Keratinocyte (primary cell): Measurements from ENCODE around the gene ENDOU. TPM values are rescaled to one million over a fixed set of nuclear protein-coding genes. Genes with fewer than 3 reads are reported as not detected.

ENCODE experiments used
- DNase-seq: peaks from one replicate; pipeline ENCODE4 v3.0.0-alpha.2; 2011; ENCODE audit warnings: low read depth, missing footprints, low spot score
- FAIRE-seq: peaks from 2 replicates; lab custom pipeline; 2011; peaks lifted over from hg19 to GRCh38; lab: Jason Lieb, UNC
- H2AFZ ChIP-seq: 2 replicates; pipeline ENCODE4 v1.6.0; 2012; ENCODE audit warnings: low read length, control low read depth, inconsistent platforms; ENCODE audit not compliant: control insufficient read depth
- H3K27ac ChIP-seq: 2 replicates; pipeline ENCODE4 v1.5.1; 2011; ENCODE audit warnings: low read length; ENCODE audit not compliant: control insufficient read depth, insufficient read depth
- H3K27me3 ChIP-seq: 3 replicates; pipeline ENCODE4 v1.6.0; 2011; ENCODE audit warnings: low read length; ENCODE audit not compliant: control insufficient read depth, insufficient read depth; ENCODE audit errors: extremely low read depth
- H3K36me3 ChIP-seq, 2 experiments: 2 replicates in 1 of 2; 3 replicates in 1 of 2; pipeline ENCODE4 v1.5.1; 2011; ENCODE audit warnings: low read length in 2 of 2, mild to moderate bottlenecking in 1 of 2; ENCODE audit not compliant: control insufficient read depth in 2 of 2, insufficient read depth in 2 of 2; ENCODE audit errors: extremely low read depth in 1 of 2
- H3K4me1 ChIP-seq: 3 replicates; pipeline ENCODE4 v1.5.1; 2011; ENCODE audit warnings: low read length; ENCODE audit not compliant: control insufficient read depth, insufficient read depth; ENCODE audit errors: extremely low read depth
- H3K4me2 ChIP-seq: 3 replicates; pipeline ENCODE4 v1.6.0; 2011; ENCODE audit warnings: low read depth, low read length; ENCODE audit not compliant: control insufficient read depth, insufficient read depth; ENCODE audit errors: extremely low read depth
- H3K4me3 ChIP-seq, 3 experiments: fragments of 200-600 bp in 1 of 3; sonication (generic) in 1 of 3; 2 replicates in 2 of 3; 3 replicates in 1 of 3; pipeline ENCODE4 v1.5.1; 2011 to 2016; ENCODE audit warnings: low read length in 3 of 3, mild to moderate bottlenecking in 3 of 3, control low read depth in 2 of 3, inconsistent platforms in 1 of 3, low read depth in 1 of 3, mixed read lengths in 1 of 3, mixed run types in 1 of 3, moderate library complexity in 1 of 3; ENCODE audit not compliant: control insufficient read depth in 2 of 3, insufficient read depth in 2 of 3; ENCODE audit errors: extremely low read depth in 1 of 3
- H3K79me2 ChIP-seq: 2 replicates; pipeline ENCODE4 v1.6.0; 2012; ENCODE audit warnings: low read length; ENCODE audit not compliant: control insufficient read depth, insufficient read depth
- H3K9ac ChIP-seq: 3 replicates; pipeline ENCODE4 v1.6.0; 2011; ENCODE audit warnings: low read length; ENCODE audit not compliant: control insufficient read depth, insufficient read depth; ENCODE audit errors: extremely low read depth
- H3K9me1 ChIP-seq: 3 replicates; pipeline ENCODE4 v1.6.0; 2011; ENCODE audit warnings: low read length; ENCODE audit not compliant: control insufficient read depth, insufficient read depth; ENCODE audit errors: extremely low read depth
- H3K9me3 ChIP-seq: 2 replicates; pipeline ENCODE4 v1.5.1; 2012; ENCODE audit warnings: low read depth, low read length; ENCODE audit not compliant: control insufficient read depth
- H4K20me1 ChIP-seq: 3 replicates; pipeline ENCODE4 v1.6.0; 2011; ENCODE audit warnings: low read length; ENCODE audit not compliant: control insufficient read depth, insufficient read depth; ENCODE audit errors: extremely low read depth
- CTCF ChIP-seq, 3 experiments: IDR thresholded peaks in 1 of 3; conservative IDR thresholded peaks in 1 of 3; optimal IDR thresholded peaks in 1 of 3; 2 replicates in 2 of 3; 3 replicates in 1 of 3; pipeline versions ENCODE3 to v1.5.1; 2011; ENCODE audit warnings: low read length in 3 of 3, mild to moderate bottlenecking in 3 of 3, moderate library complexity in 2 of 3, control low read depth in 1 of 3, inconsistent platforms in 1 of 3; ENCODE audit not compliant: insufficient read depth in 2 of 3; ENCODE audit errors: extremely low read depth in 1 of 3
- EZH2 ChIP-seq: IDR thresholded peaks from one replicate; pipeline ENCODE4 v1.6.1; 2012; ENCODE audit warnings: inconsistent platforms, mild to moderate bottlenecking, low read length, moderate library complexity
- dilution Hi-C: fragments of 300-500 bp; cut with MboI; formaldehyde crosslinking; loops from one replicate; pipeline ENCODE4 v1.7.0; 2020; ENCODE audit warnings: low sequenced_read_pairs; ENCODE audit not compliant: extremely low pct_ligation_motif_present
- polyA plus RNA-seq, 5 experiments: library from polyadenylated mRNA; depleted of rRNA in 3 of 5; stranded (reverse) in 3 of 5; stranded (forward) in 1 of 5; unstranded in 1 of 5; fragments of >200 nt; gene quantifications; 1 replicate in 1 of 5; 2 replicates in 3 of 5; 3 replicates in 1 of 5; pipeline versions ENCODE4 v1.2.1 to v1.2.3, GENCODE V29; 2011 to 2012; ENCODE audit warnings: missing spikeins in 2 of 5, low read depth in 1 of 5, low replicate concordance in 1 of 5

Gene ENDOU
- polyA plus RNA-seq, 1 donor (not counting 4 experiments of a cell fraction or from before 2014, with no cell fraction given) = 0.33 TPM

GRCh38 chr12:47712171-47712570 lies 13.1 kb downstream of the ENDOU start:
- Histone ChIP-seq H4K20me1 (no peaks in the 10 kb centered on the region), H3K36me3 (no peaks in the 10 kb centered on the region), H3K4me2 (no peak overlapping the region), H3K27ac (no peak overlapping the region), H3K9ac (no peak overlapping the region), H2AFZ (no peak overlapping the region), H3K4me1 (peaks cover 12% of the 10 kb centered on the region), H3K4me3 (no peak overlapping the region), H3K9me3 (no peaks in the 10 kb centered on the region), H3K9me1 (no peaks in the 10 kb centered on the region), H3K79me2 (no peaks in the 10 kb centered on the region), H3K27me3 (no peaks in the 10 kb centered on the region)
- dilution Hi-C loops = no loop called here
- TF ChIP-seq EZH2 (no peak), CTCF (optimal IDR thresholded peaks at IDR 0.05 in 1 of 3, IDR thresholded peaks at IDR 0.05 in 1 of 3, conservative IDR thresholded peaks at IDR 0.05 in 1 of 3; ENCODE audit: extremely low read depth in 1 of 3, insufficient read depth in 2 of 3, low read length in 3 of 3) (no peak)
- no peak for DNase-seq
- FAIRE-seq = no peak

- Histone ChIP-seq H3K4me1 (peaks cover 17% of the 10 kb centered on the region), H3K4me3 (no peak overlapping the region), H2AFZ (no peak overlapping the region), H3K9ac (no peak overlapping the region), H3K79me2 (no peaks in the 10 kb centered on the region), H3K27ac (no peak overlapping the region), H3K27me3 (no peaks in the 10 kb centered on the region), H4K20me1 (no peaks in the 10 kb centered on the region), H3K36me3 (no peaks in the 10 kb centered on the region), H3K4me2 (no peak overlapping the region), H3K9me1 (no peaks in the 10 kb centered on the region), H3K9me3 (no peaks in the 10 kb centered on the region)
- DNase-seq (no peak), FAIRE-seq (no peak)
- TF ChIP-seq CTCF (optimal IDR thresholded peaks at IDR 0.05 in 1 of 3, IDR thresholded peaks at IDR 0.05 in 1 of 3, conservative IDR thresholded peaks at IDR 0.05 in 1 of 3; ENCODE audit: extremely low read depth in 1 of 3, insufficient read depth in 2 of 3, low read length in 3 of 3) (no peak), EZH2 (no peak)
- dilution Hi-C loops = no loop called here
Measured at GRCh38 chr12:47711448-47711847, 13.8 kb downstream of the ENDOU start.
